NCI-H2171 (cell line): ENCODE results near the gene NSD1.

Experiments used
- DNase-seq: peaks from one replicate; lab custom pipeline; 2025; lab: John Stamatoyannopoulos, UW

Gene NSD1

DNA sequence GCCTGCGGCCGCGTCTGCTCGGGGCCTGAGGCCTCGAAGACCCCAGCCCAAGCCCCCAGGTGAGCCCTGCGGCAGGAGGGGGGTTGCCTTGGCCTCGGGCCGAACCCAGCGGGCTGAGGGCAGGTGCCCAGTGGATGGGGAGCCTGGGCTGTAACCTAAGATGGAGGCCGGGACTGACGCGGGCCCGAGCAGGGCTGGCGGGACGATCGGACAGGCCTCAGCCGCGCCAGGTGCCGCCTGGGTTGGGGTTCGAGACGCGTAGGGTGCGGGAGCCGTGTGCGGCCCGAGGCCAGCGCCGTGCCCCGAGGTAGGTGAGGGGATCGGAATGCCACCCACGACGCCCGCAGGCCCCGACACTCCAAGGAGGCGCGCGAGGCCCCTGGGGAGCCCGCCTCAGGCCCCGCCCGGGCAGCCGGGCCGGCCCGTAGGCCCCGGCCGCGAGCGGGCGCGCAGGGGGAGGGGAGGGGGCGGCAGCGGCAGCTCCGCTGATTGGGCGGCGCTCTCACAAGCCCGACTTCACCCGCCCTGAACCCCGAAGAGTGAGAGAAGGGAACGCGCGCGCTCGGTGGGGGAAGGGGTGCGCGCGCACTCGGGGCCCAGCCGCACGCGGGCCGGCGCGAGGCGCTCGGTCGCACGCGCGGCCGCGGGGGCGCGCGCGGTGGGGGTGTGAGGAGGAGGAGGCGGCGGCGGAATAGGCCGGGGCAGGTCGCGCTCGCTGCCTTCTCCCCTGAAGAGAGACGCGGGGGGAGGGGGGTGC, at the start of gene NSD1:
TSS of gene NSD1 (plus strand) at position 678 of the 757 bp plus-strand sequence. CDS start 1,331 bp downstream, outside the sequence.
- DNase-seq: peak; percentile 55

DNA sequence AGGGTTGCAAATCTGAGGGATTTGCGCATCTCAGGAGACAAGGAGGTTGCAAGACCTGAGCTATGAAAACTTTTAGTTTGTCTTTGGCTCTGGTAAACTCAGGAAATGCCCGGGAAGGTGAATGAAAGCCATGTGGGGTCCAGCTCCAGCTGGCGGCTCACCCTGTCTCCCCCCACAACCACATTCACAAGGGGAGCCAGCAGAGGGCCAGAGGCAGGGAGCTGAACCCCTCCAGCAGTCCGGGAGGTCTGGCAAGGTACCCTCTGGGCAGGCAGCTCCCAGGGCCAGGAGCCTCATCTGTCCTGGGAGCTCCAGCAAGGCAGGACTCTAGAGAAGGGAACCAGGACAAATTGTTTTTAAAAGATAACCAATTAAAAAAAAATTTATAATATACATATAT, 49.4 kb upstream of the NSD1 start:
- no peak for DNase-seq

- no peak for DNase-seq
Measured at GRCh38 chr5:177085985-177086653, 47.5 kb upstream of the NSD1 start.

- DNase-seq: peak; percentile 45
Measured at GRCh38 chr5:177086654-177087397, 46.7 kb upstream of the NSD1 start, which contains the start of gene FGFR4. Gene FGFR4 (plus strand): TSS chr5:177086915. CDS start chr5:177089603, 2,688 bp downstream.

GRCh38 chr5:177087398-177088005, 46.1 kb upstream of the NSD1 start:
- DNase-seq: no peak

- no peak for DNase-seq
Measured at GRCh38 chr5:177089127-177089526, 44.4 kb upstream of the NSD1 start.

DNA sequence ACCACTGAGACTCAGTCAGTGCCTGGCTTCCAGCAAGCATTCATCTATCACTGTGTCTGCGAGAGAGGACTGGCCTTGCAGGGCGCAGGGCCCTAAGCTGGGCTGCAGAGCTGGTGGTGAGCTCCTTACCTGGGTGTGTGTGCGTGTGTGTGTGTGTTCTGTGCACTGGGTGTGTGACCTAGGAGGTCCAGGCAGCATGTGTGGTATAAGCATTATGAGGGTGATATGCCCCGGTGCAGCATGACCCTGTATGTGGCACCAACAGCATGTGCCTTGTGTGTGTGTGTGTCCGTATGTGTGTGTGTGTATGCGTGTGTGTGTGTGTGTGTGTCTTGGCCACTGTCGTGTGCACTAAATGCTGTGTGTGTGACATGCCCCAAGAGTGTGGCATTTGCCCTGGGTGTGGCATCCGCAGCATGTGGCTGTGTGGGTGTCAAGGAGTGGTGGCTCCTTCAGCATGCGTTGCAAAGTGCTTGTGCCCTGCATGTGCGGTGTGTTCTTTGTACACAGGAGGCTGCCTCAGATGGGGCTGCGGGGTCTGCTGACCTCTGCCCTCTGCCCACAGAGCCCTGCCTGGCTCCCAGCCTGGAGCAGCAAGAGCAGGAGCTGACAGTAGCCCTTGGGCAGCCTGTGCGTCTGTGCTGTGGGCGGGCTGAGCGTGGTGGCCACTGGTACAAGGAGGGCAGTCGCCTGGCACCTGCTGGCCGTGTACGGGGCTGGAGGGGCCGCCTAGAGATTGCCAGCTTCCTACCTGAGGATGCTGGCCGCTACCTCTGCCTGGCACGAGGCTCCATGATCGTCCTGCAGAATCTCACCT, 43.5 kb upstream of the NSD1 start:
- no peak for DNase-seq

DNA sequence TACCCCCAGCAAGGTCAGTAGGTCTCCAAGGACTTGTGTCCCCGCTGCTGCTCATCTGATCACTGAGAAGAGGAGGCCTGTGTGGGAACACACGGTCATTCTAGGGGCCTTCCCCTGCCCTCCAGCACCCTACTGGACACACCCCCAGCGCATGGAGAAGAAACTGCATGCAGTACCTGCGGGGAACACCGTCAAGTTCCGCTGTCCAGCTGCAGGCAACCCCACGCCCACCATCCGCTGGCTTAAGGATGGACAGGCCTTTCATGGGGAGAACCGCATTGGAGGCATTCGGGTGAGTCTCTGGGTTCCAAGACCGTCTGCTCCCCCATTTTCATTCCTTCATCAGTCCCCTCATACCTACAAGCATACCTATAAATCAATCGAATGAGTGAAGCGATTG, 42.8 kb upstream of the NSD1 start:
- no peak for DNase-seq

DNA sequence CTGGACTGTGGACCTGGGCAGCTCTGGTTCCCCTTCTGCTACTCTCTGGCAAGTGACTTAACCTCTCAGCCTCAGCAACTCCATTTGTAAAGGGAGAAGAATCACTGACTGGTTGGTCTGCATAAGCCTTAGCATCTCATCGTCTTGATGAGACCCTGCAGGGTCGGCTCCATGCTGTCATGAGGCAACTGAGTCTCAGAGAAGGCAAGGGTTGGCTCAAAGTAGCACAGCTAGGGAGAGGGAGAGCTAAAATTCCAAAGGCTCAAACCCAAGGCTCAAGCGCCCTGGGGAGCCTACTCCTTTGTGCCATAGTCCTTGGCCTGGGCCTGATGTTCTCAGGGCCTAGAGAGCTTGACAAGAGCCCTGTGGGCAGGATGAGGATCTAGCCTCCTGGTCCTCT, 42.3 kb upstream of the NSD1 start:
- no peak for DNase-seq

GRCh38 chr5:177092178-177093081, 41.1 kb upstream of the NSD1 start:
- DNase-seq: no peak

DNA sequence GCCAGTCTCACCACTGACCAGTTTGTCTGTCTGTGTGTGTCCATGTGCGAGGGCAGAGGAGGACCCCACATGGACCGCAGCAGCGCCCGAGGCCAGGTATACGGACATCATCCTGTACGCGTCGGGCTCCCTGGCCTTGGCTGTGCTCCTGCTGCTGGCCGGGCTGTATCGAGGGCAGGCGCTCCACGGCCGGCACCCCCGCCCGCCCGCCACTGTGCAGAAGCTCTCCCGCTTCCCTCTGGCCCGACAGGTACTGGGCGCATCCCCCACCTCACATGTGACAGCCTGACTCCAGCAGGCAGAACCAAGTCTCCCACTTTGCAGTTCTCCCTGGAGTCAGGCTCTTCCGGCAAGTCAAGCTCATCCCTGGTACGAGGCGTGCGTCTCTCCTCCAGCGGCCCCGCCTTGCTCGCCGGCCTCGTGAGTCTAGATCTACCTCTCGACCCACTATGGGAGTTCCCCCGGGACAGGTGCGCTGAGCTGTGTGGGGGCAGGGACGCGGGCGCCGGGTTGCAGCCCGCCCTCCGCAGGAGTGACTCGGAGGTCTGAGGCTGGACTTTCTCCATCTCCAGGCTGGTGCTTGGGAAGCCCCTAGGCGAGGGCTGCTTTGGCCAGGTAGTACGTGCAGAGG, 40.4 kb upstream of the NSD1 start:
- DNase-seq: no peak

DNA sequence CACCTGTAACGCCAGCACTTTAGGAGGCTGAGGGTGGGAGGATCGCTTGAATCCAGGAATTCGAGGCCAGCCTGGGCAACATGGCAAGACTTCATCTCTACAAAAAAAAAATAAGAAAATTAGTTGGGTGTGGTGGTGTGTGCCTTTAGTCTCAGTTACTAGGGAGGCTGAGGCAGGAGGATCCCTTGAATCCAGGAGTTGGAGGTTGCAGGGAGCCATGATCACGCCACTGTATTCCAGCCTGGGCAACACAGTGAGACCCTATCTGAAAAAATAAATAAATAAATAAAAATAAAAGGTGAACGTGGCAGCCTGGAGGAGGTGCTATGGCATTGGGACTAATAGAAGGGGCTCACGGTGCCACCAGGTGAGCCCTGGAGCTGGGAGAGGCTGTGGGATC, 39.8 kb upstream of the NSD1 start:
- no peak for DNase-seq

- DNase-seq: no peak
Measured at GRCh38 chr5:177094224-177095087, 39.1 kb upstream of the NSD1 start.

DNA sequence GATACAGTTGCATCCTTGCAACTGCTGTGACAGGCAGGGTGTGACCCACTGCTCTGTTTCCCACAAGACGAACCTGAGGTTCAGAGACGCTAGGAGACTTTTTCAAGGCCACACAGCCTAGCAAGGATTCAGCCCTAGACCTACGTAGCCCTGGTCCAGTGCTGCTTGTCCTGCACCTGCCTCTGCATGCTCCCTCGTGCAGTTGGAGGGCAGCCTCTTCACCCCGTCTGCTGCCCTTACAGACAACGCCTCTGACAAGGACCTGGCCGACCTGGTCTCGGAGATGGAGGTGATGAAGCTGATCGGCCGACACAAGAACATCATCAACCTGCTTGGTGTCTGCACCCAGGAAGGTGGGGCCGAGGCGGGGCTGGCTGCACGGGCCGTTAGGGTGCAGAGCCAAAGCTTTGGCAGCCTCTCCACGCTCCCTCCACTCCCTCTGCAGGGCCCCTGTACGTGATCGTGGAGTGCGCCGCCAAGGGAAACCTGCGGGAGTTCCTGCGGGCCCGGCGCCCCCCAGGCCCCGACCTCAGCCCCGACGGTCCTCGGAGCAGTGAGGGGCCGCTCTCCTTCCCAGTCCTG, 38.4 kb upstream of the NSD1 start:
- DNase-seq: no peak

- no peak for DNase-seq
Measured at GRCh38 chr5:177096162-177097015, 37.2 kb upstream of the NSD1 start.

- no peak for DNase-seq
Measured at GRCh38 chr5:177097016-177097985, 36.3 kb upstream of the NSD1 start.

DNA sequence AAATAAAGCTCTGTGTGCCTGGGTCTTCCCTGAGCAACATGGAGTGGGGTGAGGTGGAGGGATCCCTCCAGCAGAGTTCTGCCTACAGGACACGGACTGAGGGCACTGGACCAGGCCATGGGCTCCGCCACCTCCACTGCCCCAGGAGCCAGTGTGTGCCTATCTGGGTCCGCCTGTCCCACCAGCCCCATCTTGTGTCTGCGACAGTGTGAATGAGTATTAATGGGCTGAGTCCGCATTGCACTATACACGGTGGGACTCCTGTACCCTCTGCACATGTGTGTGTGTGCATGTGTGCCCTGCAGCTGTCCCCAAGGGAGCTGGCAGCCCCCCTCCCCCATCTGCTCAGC, 35.5 kb upstream of the NSD1 start:
- no peak for DNase-seq
